ENCODE measurements around the gene PIAS1.
"Not testable (repeated sequence)": the region's sequence is repeated elsewhere in the genome, so short reads cannot be mapped to it uniquely, and the experiment has no call there.

PIAS1 gene

GRCh38 chr15:68186671-68187397 is 132.7 kb downstream of the PIAS1 start:
- DNase-seq = no peak

- DNase-seq = peak; percentile 73
These were observed 133.4 kb downstream of the PIAS1 start for GRCh38 chr15:68187559-68187958.

- no peak for DNase-seq
These were observed 134.5 kb downstream of the PIAS1 start for GRCh38 chr15:68188647-68189046.

GRCh38 chr15:68190048-68190447 is 135.9 kb downstream of the PIAS1 start:
- no peak for DNase-seq

GRCh38 chr15:68191555-68191954 is 137.4 kb downstream of the PIAS1 start:
- no peak for DNase-seq

GRCh38 chr15:68192117-68192516 is 138.0 kb downstream of the PIAS1 start:
- DNase-seq = no peak

- DNase-seq = peak; percentile 44
These were observed 138.8 kb downstream of the PIAS1 start for GRCh38 chr15:68192804-68193486.

- DNase-seq = no peak
These were observed 141.4 kb downstream of the PIAS1 start for GRCh38 chr15:68195336-68196112.

GRCh38 chr15:68196445-68197169 is 142.5 kb downstream of the PIAS1 start:
- no peak for DNase-seq

- DNase-seq = no peak
These were observed 143.0 kb downstream of the PIAS1 start for GRCh38 chr15:68197170-68197492.

GRCh38 chr15:68197661-68198437 is 143.7 kb downstream of the PIAS1 start:
- DNase-seq = no peak

- DNase-seq = no peak
These were observed 145.2 kb downstream of the PIAS1 start for GRCh38 chr15:68199340-68199739.

- no peak for DNase-seq
These were observed 146.1 kb downstream of the PIAS1 start for GRCh38 chr15:68200016-68200861.

- DNase-seq = no peak
These were observed 147.2 kb downstream of the PIAS1 start for GRCh38 chr15:68201153-68201878.

GRCh38 chr15:68201879-68202261 is 147.8 kb downstream of the PIAS1 start:
- no peak for DNase-seq

- not testable (repeated sequence) for DNase-seq
These were observed 148.9 kb downstream of the PIAS1 start for GRCh38 chr15:68202994-68203393.

GRCh38 chr15:68203486-68203885 is 149.4 kb downstream of the PIAS1 start:
- DNase-seq = no peak

- no peak for DNase-seq
These were observed 149.8 kb downstream of the PIAS1 start for GRCh38 chr15:68203956-68204355.

- no peak for DNase-seq
These were observed 150.2 kb downstream of the PIAS1 start for GRCh38 chr15:68204361-68204760.

GRCh38 chr15:68204776-68205557 is 150.9 kb downstream of the PIAS1 start, which contains the start of gene CALML4:
Gene CALML4 (minus strand): TSS chr15:68205332. CDS start chr15:68205247, 85 bp downstream.
- DNase-seq = peak; percentile 32
